IMR-90 (cell line): ENCODE measurements around the gene SCYGR3. TPM values are rescaled to one million over a fixed set of nuclear protein-coding genes. Genes with fewer than 3 reads are reported as not detected.

Experiments used
- polyA plus RNA-seq, 3 experiments: library from polyadenylated mRNA; depleted of rRNA; stranded (reverse); fragments of >200 nt; gene quantifications; 2 replicates each; pipeline ENCODE4 v1.2.3, GENCODE V29; 2012; ENCODE audit warnings: low replicate concordance in 1 of 3
- total RNA-seq: library from RNA; depleted of rRNA; stranded (reverse); fragments of >200 nt; gene quantifications from 2 replicates; pipeline ENCODE4 v1.2.3, GENCODE V29; 2012; rRNA removed

SCYGR3 gene
- total and polyA plus RNA-seq, 2 of the 4 experiments (the other 2 are of a cell fraction) = not detected

Other genes with a start within 250 kb of the SCYGR3 start
- gene TM4SF20, start 235.5 kb downstream of the SCYGR3 start, total RNA-seq = under 0.01 TPM in 2 replicates
- gene TM4SF20, start 235.5 kb downstream of the SCYGR3 start, polyA plus RNA-seq (2012; rRNA removed) = 0.03 and 0.06 TPM in 2 replicates
- gene SCYGR1, start 226.9 kb downstream of the SCYGR3 start, total RNA-seq = not detected in 2 replicates
- gene SCYGR1, start 226.9 kb downstream of the SCYGR3 start, polyA plus RNA-seq (2012; rRNA removed) = not detected in 2 replicates
- gene AGFG1, start 142.7 kb downstream of the SCYGR3 start, total RNA-seq = 93.6 and 126 TPM in 2 replicates
- gene AGFG1, start 142.7 kb downstream of the SCYGR3 start, polyA plus RNA-seq (2012; rRNA removed) = 58.1 and 58.4 TPM in 2 replicates
- gene SCYGR2, start 15.9 kb downstream of the SCYGR3 start, total RNA-seq = not detected in 2 replicates
- not detected in 2 replicates for gene SCYGR2, start 15.9 kb downstream of the SCYGR3 start, polyA plus RNA-seq (2012; rRNA removed)
- not detected in 2 replicates for gene SCYGR4, start 2.7 kb upstream of the SCYGR3 start, total RNA-seq
- not detected in 2 replicates for gene SCYGR4, start 2.7 kb upstream of the SCYGR3 start, polyA plus RNA-seq (2012; rRNA removed)
- gene SCYGR5, start 52.0 kb upstream of the SCYGR3 start, total RNA-seq = not detected in 2 replicates
- not detected in 2 replicates for gene SCYGR5, start 52.0 kb upstream of the SCYGR3 start, polyA plus RNA-seq (2012; rRNA removed)
- gene SLC19A3, start 103.2 kb upstream of the SCYGR3 start, total RNA-seq = under 0.01 TPM in 1 of 2 replicates, not detected in the other
- gene SLC19A3, start 103.2 kb upstream of the SCYGR3 start, polyA plus RNA-seq (2012; rRNA removed) = not detected in 2 replicates
- not detected in 2 replicates for gene SCYGR6, start 109.9 kb upstream of the SCYGR3 start, total RNA-seq
- gene SCYGR6, start 109.9 kb upstream of the SCYGR3 start, polyA plus RNA-seq (2012; rRNA removed) = not detected in 2 replicates
- gene SCYGR7, start 113.5 kb upstream of the SCYGR3 start, total RNA-seq = not detected in 2 replicates
- not detected in 2 replicates for gene SCYGR7, start 113.5 kb upstream of the SCYGR3 start, polyA plus RNA-seq (2012; rRNA removed)
- not detected in 2 replicates for gene SCYGR8, start 131.1 kb upstream of the SCYGR3 start, total RNA-seq
- not detected in 2 replicates for gene SCYGR8, start 131.1 kb upstream of the SCYGR3 start, polyA plus RNA-seq (2012; rRNA removed)
- not detected in 2 replicates for gene CCL20, start 199.0 kb upstream of the SCYGR3 start, total RNA-seq
- not detected in 2 replicates for gene CCL20, start 199.0 kb upstream of the SCYGR3 start, polyA plus RNA-seq (2012; rRNA removed)